Activated T-cell treated with anti-CD3 and anti-CD28 coated beads for 24 hours (primary cell): Measurements from ENCODE around the gene FAM81B.

ENCODE experiments used
- DNase-seq: peaks from one replicate; pipeline ENCODE4 v3.0.0-alpha.2; 2020; ENCODE audit warnings: low read depth

Gene FAM81B

GRCh38 chr5:95484421-95484820 lies 93.3 kb downstream of the FAM81B start:
- no peak for DNase-seq

GRCh38 chr5:95486191-95486590 lies 95.0 kb downstream of the FAM81B start:
- DNase-seq = no peak

- DNase-seq = no peak
Measured at GRCh38 chr5:95487880-95488279, 96.7 kb downstream of the FAM81B start.
